HG03439 (cell line): ENCODE results near the gene GRM7.

Experiments
- ATAC-seq: cut with Tn5 transposase; IDR thresholded peaks from one replicate; pipeline ENCODE4 v1.9.1; 2021; ENCODE audit warnings: mild to moderate bottlenecking, moderate library complexity; ENCODE audit not compliant: unreplicated experiment

Gene GRM7

GRCh38 chr3:7112523-7113056 is 251.7 kb downstream of the GRM7 start:
- no peak for ATAC-seq

- no peak for ATAC-seq
Observed at GRCh38 chr3:7144697-7145308, 283.9 kb downstream of the GRM7 start.

GRCh38 chr3:7146529-7146928 is 285.6 kb downstream of the GRM7 start:
- ATAC-seq, result no peak

- ATAC-seq, result no peak
Observed at GRCh38 chr3:7158516-7158915, 297.6 kb downstream of the GRM7 start.

- no peak for ATAC-seq
Observed at GRCh38 chr3:7160689-7161088, 299.8 kb downstream of the GRM7 start.

GRCh38 chr3:7166460-7166859 is 305.5 kb downstream of the GRM7 start:
- ATAC-seq, result no peak

GRCh38 chr3:7171493-7171892 is 310.6 kb downstream of the GRM7 start:
- ATAC-seq, result no peak

- no peak for ATAC-seq
Observed at GRCh38 chr3:7172996-7173395, 312.1 kb downstream of the GRM7 start.

GRCh38 chr3:7188551-7188950 is 327.6 kb downstream of the GRM7 start:
- ATAC-seq, result no peak

- no peak for ATAC-seq
Observed at GRCh38 chr3:7190095-7190494, 329.2 kb downstream of the GRM7 start.

GRCh38 chr3:7193269-7193668 is 332.4 kb downstream of the GRM7 start:
- no peak for ATAC-seq

GRCh38 chr3:7194071-7194835 is 333.3 kb downstream of the GRM7 start:
- ATAC-seq, result no peak

- ATAC-seq, result no peak
Observed at GRCh38 chr3:7195934-7196333, 335.0 kb downstream of the GRM7 start.

GRCh38 chr3:7201784-7202183 is 340.9 kb downstream of the GRM7 start:
- ATAC-seq, result no peak

- ATAC-seq, result no peak
Observed at GRCh38 chr3:7203969-7204847, 343.3 kb downstream of the GRM7 start.

GRCh38 chr3:7204848-7205156 is 343.9 kb downstream of the GRM7 start:
- no peak for ATAC-seq

- ATAC-seq, result no peak
Observed at GRCh38 chr3:7205535-7205934, 344.6 kb downstream of the GRM7 start.

GRCh38 chr3:7205962-7206361 is 345.0 kb downstream of the GRM7 start:
- ATAC-seq, result no peak

GRCh38 chr3:7207125-7207524 is 346.2 kb downstream of the GRM7 start:
- no peak for ATAC-seq

- no peak for ATAC-seq
Observed at GRCh38 chr3:7207928-7208327, 347.0 kb downstream of the GRM7 start.

GRCh38 chr3:7209098-7209497 is 348.2 kb downstream of the GRM7 start:
- no peak for ATAC-seq

- no peak for ATAC-seq
Observed at GRCh38 chr3:7211740-7212139, 350.8 kb downstream of the GRM7 start.
